Activated T-cell treated with anti-CD3 and anti-CD28 coated beads for 1 hour (primary cell): Measurements from ENCODE around the gene RMDN2.
"Not testable (repeated sequence)": the region's sequence is repeated elsewhere in the genome, so short reads cannot be mapped to it uniquely, and the experiment has no call there.

Experiments
- DNase-seq: peaks from one replicate; pipeline ENCODE4 v3.0.0-alpha.2; 2020; ENCODE audit warnings: low read depth

The RMDN2 gene

GRCh38 chr2:37898448-37898847 is 26.6 kb upstream of the RMDN2 start:
- DNase-seq, result no peak

- no peak for DNase-seq
These were observed 22.1 kb upstream of the RMDN2 start for GRCh38 chr2:37902991-37903390.

DNA sequence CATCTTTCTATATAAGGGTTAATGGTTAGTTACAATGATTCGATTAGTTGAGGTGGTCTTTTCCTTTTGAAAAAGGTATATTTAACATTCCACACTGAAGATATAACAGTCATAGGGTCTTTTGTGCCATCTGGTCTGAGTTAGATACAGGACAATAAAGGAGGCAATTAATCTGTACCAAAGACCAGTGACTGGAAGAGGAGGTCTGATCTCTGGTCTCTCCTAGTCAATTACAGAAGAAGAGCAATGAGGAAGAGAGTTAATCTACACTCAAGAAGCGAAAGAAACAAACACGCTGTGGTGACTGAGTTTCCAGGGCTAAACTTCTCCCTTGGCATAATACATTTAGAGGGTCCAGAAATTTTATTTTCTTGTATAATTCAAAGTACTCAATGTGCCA is 20.7 kb upstream of the RMDN2 start:
- DNase-seq, result no peak

GRCh38 chr2:37904993-37905392 is 20.1 kb upstream of the RMDN2 start:
- no peak for DNase-seq

DNA sequence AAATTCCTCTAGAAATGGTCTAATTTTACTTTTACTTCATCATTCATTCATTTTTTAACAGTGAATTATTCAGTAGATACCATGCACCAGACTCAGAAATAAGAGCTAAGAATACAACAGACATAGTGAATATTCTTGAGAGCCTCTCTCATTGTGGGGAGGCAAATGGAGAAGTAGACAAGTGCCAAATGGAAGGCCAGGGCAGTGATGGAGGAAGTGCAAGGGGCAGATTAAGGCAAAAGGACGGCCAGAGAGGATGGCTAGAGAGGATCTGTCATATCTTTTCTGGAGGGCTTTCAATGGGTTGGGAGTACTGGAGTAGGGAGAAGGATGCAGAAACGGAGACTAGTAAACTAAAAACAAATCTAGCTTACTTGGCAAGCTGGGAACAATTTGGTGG is 19.0 kb upstream of the RMDN2 start:
- DNase-seq, result no peak

DNA sequence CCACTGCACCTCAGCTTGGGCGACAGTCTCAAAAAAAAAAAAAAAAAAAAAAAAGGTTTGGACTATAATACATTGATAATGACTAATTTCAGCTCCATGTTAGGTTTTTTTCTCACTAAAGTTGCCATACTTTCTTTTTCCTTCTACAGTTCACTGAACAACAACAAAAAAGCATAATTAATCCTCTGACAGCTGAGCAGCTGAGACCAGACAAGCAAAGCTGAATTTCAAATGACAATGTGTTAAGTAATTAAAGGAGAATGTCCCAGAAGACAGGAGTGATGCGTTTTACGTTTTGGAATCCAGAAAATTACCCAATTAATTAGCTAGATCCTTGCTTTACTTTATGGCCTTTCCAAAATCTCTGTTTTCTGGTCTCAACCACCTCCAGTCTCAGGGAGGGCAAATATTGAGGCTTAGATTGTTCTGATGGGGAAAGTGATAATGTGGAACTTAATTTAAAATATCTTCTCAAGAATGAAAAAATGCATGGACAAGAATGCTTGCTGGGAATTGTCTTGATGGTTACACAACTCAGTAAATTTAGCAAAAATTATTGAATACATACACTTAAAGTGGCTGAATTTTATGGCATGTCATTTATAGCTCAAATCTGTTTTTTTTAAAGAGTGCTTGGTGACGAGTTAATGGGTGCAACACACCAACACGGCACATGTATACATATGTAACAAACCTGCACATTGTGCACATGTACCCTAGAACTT is 17.4 kb upstream of the RMDN2 start:
- no peak for DNase-seq

DNA sequence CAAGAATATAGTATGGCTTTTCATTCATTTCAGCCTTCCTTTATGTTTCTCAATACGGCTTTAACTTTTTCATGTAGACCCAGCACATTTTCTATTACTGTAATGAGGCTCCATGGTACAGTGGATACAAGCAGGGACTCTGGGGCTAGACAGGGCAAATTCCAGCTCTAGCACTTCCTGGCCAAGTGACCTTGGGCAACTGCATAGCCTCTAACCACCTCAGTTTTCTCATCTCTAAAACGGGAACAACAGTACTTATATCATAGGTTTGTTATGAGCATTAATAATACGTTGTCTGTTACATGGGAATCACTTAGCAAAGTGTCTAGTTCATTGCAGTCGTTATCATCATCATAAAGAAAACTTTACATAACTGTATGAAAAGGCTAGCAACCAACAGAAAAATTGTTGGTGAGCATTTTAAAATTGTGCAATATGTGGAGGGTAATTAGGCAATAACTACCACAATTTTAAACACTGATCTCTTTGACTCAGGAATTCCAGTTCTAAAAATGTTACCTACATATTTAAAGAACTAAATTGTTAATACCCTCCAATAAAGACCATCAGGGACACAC is 13.7 kb upstream of the RMDN2 start:
- no peak for DNase-seq

- DNase-seq, result no peak
These were observed 13.0 kb upstream of the RMDN2 start for GRCh38 chr2:37912056-37912455.

DNA sequence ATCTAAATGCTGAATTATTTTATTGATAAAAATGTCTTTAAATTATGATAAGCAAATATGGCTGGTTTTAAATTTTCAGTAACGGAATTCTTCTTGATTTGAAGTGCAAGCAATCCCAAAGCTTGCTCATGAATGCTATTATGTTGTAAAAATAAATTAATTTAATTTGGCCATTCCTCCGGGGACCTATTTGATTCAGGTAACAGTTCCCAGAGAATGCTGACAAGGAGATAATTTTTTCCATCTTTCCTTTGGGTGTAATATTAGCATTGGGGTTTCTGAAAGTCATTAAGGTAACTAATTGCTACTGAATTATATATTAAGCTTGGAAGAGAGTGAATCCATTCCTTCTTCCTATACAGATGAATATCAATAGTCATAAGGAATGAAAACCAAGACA is 12.5 kb upstream of the RMDN2 start:
- no peak for DNase-seq

- no peak for DNase-seq
These were observed 10.7 kb upstream of the RMDN2 start for GRCh38 chr2:37914340-37914739.

DNA sequence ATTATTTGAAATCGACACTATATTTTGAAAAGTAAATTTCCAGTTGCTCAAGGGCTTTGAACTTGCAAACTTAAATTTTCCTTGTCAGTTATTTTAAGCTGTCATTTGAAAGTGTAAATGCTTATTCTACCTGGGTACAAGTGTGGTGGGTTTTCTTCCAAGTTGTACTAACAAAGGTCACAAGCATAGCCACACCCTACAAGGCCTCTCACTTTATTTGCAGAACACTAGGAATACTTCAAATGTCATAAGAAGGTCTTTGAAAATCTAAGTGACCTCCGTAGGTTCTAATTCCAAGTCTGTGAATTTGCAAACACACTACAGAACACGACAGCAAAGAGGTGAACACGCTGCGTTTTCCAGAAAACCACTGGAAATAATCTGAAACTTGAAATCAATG is 9.3 kb upstream of the RMDN2 start:
- DNase-seq, result no peak

GRCh38 chr2:37916512-37917082 is 8.5 kb upstream of the RMDN2 start:
- no peak for DNase-seq

- DNase-seq, result no peak
These were observed 7.5 kb upstream of the RMDN2 start for GRCh38 chr2:37917281-37918228.

GRCh38 chr2:37918742-37919186 is 6.3 kb upstream of the RMDN2 start:
- DNase-seq, result no peak

- DNase-seq, result no peak
These were observed 5.5 kb upstream of the RMDN2 start for GRCh38 chr2:37919631-37920032.

DNA sequence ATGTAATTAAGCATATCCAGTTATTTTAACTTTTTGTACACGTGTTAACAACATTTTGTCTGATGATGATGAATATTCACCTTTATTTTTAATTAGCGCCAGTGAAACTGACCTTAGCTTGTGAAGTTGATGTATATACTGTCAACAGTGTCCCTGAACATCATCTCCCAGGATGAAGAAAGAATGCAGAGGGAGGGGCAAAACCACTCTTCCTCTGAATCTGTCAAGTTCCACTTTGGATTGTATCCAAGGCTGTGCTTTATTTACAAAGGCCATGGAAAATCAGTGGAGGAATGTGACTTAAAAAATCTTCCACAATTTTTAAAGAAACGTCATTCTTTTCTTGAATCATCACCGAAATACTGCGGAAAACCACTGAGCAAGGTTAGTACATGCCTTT is 4.5 kb upstream of the RMDN2 start:
- DNase-seq, result no peak

GRCh38 chr2:37921781-37922180 is 3.3 kb upstream of the RMDN2 start:
- DNase-seq, result no peak

GRCh38 chr2:37923308-37924055 is 1.6 kb upstream of the RMDN2 start:
- DNase-seq, result no peak

DNA sequence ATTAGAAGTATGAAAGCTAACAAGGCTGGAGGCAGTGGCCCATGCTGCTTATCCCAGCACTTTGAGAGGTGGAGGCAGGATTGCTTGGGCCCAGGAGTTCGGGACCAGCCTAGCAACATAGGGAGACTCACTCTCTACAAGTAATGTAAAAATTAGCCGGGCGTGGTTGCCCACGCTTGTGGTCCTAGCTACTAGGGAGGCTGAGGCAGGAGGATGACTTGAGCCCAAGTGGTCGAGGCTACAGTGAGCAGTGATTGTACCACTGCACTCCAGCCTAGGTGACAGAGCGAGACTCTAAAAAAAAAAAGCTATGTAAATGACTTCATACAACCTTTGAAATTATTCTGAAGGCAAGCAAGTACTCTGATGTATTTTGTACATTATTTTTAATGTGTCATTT is 1.5 kb downstream of the RMDN2 start:
- DNase-seq, result no peak

DNA sequence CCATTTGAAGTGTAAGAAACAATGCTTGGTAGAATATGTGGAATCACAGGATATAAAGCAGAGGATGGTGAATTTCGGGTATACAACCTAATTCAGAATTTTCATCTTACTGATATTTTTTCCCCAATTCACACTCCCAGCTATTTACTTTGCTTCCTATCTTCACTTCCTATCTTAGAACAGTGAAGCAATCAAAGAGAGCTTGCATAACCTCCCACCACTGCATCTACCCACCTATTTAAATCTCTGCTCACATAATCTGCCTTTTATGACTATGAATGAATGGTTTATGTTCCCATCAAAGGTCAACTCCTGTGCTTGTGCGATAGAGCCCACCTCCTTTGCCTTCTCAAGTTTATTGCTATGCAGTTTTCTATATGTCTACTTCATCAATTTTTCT is 3.3 kb downstream of the RMDN2 start:
- no peak for DNase-seq

DNA sequence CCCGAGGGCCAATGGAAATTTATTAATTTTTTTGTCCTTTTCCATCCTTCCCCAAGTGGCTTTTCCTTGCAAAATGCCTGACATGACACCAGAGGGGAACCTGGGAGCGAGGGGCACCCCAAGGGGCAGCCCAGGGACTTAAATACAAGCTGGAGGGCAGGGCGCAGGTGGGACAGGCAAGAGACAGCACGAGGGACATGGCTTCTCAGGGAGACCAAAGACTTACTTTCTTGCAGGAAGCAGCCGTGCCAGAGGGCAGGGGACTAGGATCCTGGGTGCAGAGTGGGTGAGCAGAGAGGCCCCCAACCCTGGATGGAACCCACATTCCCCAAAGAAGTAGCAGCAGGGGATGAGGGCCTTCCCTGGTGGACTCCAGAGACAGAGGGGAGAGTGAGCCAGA is 5.3 kb downstream of the RMDN2 start:
- DNase-seq, result not testable (repeated sequence)

GRCh38 chr2:37932873-37933272 is 7.8 kb downstream of the RMDN2 start:
- not testable (repeated sequence) for DNase-seq
